ENCODE results near the gene FOXP1.
A peak's percentile ranks its signal among the peaks of the same experiment; 100 is the strongest.

FOXP1 gene

GRCh38 chr3:71206305-71207165, 377.0 kb downstream of the FOXP1 start:
- no peak for DNase-seq

- DNase-seq = no peak
Observed at GRCh38 chr3:71203727-71204488, 379.6 kb downstream of the FOXP1 start.

GRCh38 chr3:71202848-71203533, 380.5 kb downstream of the FOXP1 start:
- no peak for DNase-seq

- DNase-seq = peak; percentile 66
Observed at GRCh38 chr3:71201939-71202338, 381.6 kb downstream of the FOXP1 start.

- DNase-seq = no peak
Observed at GRCh38 chr3:71197841-71198565, 385.5 kb downstream of the FOXP1 start.

GRCh38 chr3:71195492-71195891, 388.0 kb downstream of the FOXP1 start:
- peak; percentile 75 for DNase-seq

- DNase-seq = no peak
Observed at GRCh38 chr3:71194785-71195184, 388.7 kb downstream of the FOXP1 start.

GRCh38 chr3:71191031-71191482, 392.5 kb downstream of the FOXP1 start:
- no peak for DNase-seq

GRCh38 chr3:71189480-71189879, 394.0 kb downstream of the FOXP1 start:
- peak; percentile 35 for DNase-seq

GRCh38 chr3:71187715-71188114, 395.8 kb downstream of the FOXP1 start:
- DNase-seq = no peak

- no peak for DNase-seq
Observed at GRCh38 chr3:71186801-71187200, 396.7 kb downstream of the FOXP1 start.

GRCh38 chr3:71185733-71186455, 397.6 kb downstream of the FOXP1 start:
- DNase-seq = peak; percentile 78

- DNase-seq = no peak
Observed at GRCh38 chr3:71184252-71184651, 399.3 kb downstream of the FOXP1 start.

- no peak for DNase-seq
Observed at GRCh38 chr3:71183549-71183948, 400.0 kb downstream of the FOXP1 start.

GRCh38 chr3:71180524-71180923, 403.0 kb downstream of the FOXP1 start:
- no peak for DNase-seq

- DNase-seq = no peak
Observed at GRCh38 chr3:71177375-71177774, 406.2 kb downstream of the FOXP1 start.

GRCh38 chr3:71176366-71176765, 407.2 kb downstream of the FOXP1 start:
- DNase-seq = no peak

- DNase-seq = no peak
Observed at GRCh38 chr3:71175691-71176365, 407.7 kb downstream of the FOXP1 start.

GRCh38 chr3:71172951-71173350, 410.6 kb downstream of the FOXP1 start:
- peak; percentile 86 for DNase-seq

- DNase-seq = peak; percentile 65
Observed at GRCh38 chr3:71172189-71172588, 411.3 kb downstream of the FOXP1 start.

GRCh38 chr3:71171247-71171646, 412.3 kb downstream of the FOXP1 start:
- no peak for DNase-seq
